ENCODE data around the gene CADM2.

DNA sequence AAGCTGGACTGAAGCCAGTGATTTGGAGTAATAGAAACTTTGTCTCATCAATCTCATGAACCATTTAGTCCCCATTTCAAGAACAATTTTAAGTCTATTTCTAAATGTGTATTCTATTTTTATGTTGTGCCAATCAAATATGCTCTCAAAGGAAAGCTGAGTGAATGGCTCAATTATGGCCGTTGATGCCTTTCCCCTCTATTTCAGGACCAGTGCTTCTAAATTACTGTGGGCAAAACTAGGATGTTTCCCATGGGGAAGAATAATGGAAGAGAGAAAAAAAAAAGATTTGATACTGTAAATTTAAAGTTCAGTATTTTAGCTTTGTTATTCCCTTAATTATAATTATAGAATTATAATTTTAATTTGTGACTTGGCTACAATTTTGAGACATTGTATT, 110.1 kb downstream of the CADM2 start:
- TF ChIP-seq CTCF (IDR thresholded peaks at IDR 0.05) (no peak), TCF7L2 (IDR thresholded peaks at IDR 0.05; ENCODE audit: low read depth, low read length) (no peak), POLR2AphosphoS5 (IDR thresholded peaks at IDR 0.05; ENCODE audit: low read depth, low read length) (no peak), REST (IDR thresholded peaks at IDR 0.05; ENCODE audit: insufficient read depth in 1 of 2, low read depth in 2 of 2, low read length in 1 of 2) (no peak)
